KBM-7 (cell line): Measurements from ENCODE around the gene PLIN4.
"Not testable (repeated sequence)": the region's sequence is repeated elsewhere in the genome, so short reads cannot be mapped to it uniquely, and the experiment has no call there.

Source experiments
- DNase-seq: peaks from one replicate; pipeline ENCODE4 v3.0.0-alpha.2; 2015
- in situ Hi-C: fragments of 300-500 bp; cut with MboI; formaldehyde crosslinking; loops from 2 replicates; pipeline ENCODE4 v1.14.3; 2020; ENCODE audit warnings: low sequenced_read_pairs, low pct_unique_long_range_greater_than_20kb, mixed read lengths

Gene PLIN4

GRCh38 chr19:4531562-4532165 is 13.4 kb upstream of the PLIN4 start:
- no peak for DNase-seq
- in situ Hi-C loops = no loop called here

DNA sequence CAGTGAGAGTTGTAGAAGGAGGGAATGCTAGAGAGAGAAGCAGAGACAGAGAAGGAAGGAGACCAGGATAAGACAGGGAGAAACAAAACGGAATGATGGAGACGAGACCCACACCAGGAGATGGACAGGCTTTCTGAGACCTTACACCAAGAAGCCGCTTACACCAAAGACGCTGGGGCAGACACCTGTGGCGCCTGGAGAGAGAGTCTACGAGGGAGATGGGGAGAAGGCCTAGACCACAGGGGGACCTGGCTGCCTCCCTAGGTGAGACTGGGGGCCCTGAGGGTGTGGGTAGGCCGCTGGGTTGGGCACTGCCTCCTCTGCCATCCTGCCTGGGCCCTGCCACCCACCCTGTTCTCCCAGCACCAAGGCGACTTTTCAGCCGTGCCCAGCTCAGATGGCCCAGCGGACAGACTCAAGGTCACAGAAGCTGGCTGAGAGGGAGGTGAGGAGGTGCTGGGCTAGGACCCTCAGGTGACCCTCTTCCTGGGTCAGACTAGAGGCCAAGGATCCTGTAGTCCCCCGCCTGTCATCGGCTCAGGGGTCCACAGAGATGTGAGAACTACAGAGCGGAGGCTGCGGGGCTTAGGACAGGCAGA is 11.7 kb upstream of the PLIN4 start:
- in situ Hi-C loops = no loop called here

GRCh38 chr19:4528843-4529242 is 10.6 kb upstream of the PLIN4 start:
- in situ Hi-C loops = no loop called here
- no peak for DNase-seq

More for the DNA sequence above, 11.7 kb upstream of the PLIN4 start:
- no peak for DNase-seq

GRCh38 chr19:4527377-4527776 is 9.1 kb upstream of the PLIN4 start:
- in situ Hi-C loops, DNase-seq: not testable (repeated sequence)

- no peak for DNase-seq
- in situ Hi-C loops = no loop called here
Measured at GRCh38 chr19:4525563-4526002, 7.3 kb upstream of the PLIN4 start.

DNA sequence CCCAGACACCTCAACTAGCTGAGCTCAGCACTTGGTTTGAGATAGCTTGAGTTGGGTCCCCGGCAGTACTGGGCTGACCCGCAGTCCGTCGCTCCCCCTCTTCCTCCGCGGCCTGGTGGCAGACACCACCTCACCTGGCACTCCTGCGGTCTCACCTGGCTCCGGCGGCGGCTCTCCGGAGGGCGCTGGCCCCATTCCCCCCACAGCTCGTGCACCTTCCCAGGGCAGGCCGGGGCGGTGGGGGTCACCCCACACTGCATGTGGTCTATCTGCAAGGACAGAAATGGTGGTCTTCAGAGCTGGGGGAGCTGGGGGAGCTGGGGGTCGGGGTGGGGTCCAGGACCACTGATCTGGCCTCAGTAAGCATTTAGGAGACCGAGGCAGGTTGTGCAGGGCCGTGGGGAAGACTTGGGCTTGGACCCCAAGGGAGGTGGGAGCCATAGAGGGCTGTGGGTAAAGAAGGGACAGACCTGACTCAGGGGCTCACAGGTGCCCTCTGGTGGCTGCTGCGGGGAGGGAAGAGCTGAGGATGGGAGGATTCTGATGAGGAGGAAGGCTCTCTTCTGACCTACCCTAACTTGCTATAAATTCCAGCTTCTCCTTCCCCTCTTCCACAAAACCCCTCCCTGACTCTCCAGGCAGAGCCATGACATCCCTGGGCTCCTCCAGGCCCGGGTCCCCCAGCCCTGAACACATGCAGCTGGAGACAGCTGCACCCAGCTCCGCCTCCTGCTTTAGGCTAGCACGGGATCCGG is 6.7 kb upstream of the PLIN4 start:
- DNase-seq = peak; percentile 64
- in situ Hi-C loops = no loop called here

- in situ Hi-C loops = no loop called here
- peak; percentile 24 for DNase-seq
Measured at GRCh38 chr19:4523306-4524110, 5.2 kb upstream of the PLIN4 start.

DNA sequence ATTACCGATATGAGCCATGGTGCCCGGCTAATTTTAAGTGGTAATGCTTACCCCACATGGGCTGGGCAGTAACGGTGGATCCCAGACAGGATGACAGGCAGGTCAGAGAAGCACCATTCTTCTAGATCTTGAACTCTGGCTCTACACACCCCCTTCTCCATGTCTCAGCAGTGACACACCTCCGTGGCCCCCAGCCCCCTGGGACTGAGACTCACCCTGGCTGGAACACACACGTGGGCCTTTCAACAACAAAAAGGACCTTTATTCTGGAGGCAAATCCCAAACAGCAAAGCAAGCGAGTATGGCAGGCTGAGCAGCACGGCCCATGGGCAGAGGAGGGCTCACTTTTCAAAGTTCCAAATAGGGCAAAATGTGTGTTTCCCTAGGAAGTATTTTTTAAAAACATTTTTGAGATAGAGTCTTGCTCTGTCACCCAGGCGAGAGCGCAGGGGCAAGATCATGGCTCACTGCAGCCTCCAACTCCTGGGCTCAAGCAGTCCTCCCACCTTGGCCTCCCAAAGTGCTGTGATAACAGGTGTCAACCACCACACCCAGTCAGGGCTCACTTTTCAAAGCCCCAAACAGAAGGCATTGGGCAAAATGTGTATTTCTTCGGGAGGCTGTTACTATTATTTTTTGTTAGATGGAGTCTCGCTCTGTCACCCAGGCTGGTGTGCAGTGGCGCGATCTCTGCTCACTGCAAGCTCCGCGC is 4.2 kb upstream of the PLIN4 start:
- in situ Hi-C loops = no loop called here
- no peak for DNase-seq

GRCh38 chr19:4521888-4522242 is 3.6 kb upstream of the PLIN4 start:
- in situ Hi-C loops = no loop called here

GRCh38 chr19:4521170-4521887 is 3.0 kb upstream of the PLIN4 start:
- no peak for DNase-seq
- in situ Hi-C loops = no loop called here

More at GRCh38 chr19:4521888-4522242, 3.6 kb upstream of the PLIN4 start:
- no peak for DNase-seq

DNA sequence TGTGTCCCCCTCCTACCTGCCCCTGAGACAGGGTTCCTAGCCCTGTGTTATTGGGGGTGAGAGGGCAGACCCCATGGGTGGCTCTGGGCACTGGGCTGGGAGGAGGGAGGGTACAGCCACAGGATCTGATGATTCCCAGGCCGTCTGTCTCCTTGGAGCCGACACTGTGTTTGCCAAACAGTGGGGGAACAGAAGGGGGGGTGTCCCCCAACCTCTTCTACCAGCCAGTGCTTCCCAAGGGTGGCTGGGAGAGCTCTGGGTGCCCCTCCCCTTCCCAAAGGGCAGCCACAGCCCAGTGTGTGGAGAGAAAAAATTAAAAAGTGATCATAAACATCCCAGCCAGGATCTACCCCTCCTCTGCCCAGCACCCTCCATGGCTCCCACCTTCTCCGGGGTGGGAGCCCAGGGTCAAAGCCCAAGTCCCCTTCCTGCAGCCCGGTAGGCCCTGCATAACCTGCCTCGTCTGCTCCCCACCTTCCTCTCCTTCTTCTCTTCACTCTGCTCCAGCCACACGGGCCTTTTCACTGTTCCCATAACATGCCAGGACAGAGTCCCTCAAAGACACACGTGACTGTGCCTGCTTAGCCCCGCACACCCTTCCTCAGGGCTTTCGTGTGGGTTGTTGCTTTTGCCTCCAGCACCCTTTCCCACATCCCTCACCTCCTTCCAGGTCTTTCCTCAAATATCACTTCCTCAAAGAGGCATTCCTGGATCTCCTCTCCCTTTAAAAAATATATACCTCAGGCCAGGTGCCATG is 1.4 kb upstream of the PLIN4 start:
- DNase-seq = peak; percentile 25
- in situ Hi-C loops = no loop called here

DNA sequence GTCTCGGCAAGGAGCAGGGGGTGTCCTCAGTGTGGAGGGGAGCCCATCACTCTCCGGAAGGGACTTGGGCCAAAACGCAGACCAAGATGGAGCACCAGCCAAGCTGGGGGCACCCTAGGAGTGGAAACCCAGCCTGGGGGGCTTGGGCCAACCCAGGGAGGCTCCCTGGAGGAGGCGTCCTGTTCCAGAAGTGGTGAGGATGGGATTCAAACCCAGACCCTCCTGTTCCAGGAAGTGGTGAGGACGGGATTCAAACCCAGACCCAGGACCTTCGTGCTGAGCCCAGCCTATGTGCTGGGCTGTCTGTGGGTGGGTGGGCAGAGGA is 848 bp upstream of the PLIN4 start:
- in situ Hi-C loops = no loop called here
- DNase-seq = no peak

DNA sequence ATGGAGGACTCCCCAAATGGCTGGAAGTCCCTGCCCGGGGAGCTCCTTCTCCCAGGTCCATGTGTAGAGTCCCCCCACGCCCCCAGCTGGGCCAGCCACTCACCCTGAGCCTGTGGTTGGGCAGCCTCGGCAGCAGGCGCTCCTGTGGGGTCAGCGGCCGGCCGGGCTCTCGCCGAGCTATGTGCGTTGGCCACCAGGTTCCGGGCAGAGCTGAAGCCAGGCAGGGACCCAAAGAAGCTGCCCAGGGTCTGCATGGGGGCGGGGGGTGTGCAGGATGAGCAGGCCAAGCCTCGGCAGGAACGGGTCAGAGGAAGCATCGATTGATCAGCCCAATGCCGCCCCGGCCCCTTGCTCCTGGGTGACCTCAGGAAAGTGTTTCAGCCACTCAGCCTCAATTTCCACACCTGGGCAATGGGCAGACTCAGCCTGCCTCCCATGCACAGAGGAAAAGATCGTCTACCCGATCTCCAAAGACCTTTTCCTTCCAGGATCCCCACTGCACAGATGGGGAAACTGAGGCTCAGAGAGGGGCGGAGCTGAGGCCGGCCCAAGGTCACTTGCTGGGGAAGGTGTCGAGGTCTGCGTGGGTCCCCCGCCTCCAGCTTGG is 732 bp downstream of the PLIN4 start:
- in situ Hi-C loops = no loop called here
- no peak for DNase-seq

GRCh38 chr19:4516939-4517300 is 1.4 kb downstream of the PLIN4 start:
- DNase-seq = no peak

DNA sequence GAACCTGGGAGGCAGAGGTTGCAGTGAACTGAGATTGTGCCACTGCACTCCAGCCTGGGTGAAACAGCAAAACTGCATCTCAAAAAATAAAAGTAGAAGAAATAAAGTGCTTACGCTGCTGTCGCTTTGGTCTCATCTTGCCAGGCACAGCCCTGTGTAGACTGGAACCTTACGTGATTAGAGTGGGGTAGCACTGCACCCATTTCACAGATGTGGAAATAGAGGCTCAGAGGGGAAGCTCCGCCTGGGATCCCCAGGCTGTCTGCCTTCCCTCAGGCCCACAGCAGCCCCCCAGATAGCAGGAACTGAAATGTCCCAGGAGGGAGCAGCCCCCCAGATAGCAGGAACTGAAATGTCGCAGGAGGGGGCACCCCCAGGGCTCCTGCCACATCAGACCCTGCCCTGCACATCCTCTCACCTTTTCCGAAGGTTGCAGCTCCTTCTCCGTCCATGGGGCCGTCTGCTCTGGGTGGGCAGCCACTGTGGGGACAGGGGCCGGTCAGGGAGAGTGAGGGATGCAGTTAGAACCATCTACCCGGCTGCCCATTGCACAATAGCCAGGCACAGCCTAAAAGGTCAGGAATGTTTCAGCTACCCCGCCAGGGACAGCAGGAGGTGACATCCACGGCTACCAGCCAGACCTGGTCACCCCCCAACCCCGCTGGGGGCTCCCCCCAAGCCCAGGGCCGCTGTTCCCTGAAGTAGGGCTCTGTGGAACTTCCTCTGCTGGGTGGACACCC is 1.9 kb downstream of the PLIN4 start:
- DNase-seq = no peak
- in situ Hi-C loops = no loop called here

More at GRCh38 chr19:4516939-4517300, 1.4 kb downstream of the PLIN4 start:
- in situ Hi-C loops = no loop called here

DNA sequence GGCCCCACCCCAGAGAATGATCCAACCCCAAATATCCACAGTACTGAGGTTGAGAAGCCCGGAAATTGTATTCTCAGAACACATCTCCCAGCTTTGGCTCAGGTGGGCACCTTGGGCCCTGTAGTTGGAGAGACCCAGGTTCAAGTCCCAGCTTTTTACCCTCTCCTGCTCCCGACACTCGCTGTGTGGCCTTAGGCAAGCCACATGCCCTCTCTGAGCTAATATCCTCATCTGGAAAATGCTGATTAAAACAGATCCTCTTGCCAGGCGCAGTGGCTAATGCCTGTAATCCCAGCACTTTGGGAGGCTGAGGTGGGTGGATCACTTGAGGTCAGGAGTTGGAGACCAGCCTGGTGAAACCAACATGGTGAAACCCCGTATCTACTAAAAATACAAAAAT is 2.6 kb downstream of the PLIN4 start:
- in situ Hi-C loops = no loop called here
- DNase-seq = no peak

DNA sequence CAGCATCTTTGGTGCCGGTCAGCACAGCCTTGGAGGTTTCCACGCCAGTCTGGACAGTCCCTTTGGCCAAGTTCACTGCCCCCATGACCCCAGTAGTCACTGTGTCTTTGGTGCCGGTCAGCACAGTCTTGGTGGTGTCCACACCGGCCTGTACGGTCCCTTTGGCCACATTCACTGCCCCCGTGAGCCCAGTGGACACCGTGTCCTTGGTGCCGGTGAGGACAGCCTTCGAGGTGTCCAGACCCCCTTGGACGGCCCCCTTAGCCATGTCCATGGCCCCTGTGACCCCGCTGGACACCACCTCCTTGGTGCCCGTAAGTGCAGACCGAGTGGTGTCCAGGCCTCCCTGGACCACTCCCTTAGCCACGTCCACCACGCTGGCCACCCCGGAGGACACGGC is 5.0 kb downstream of the PLIN4 start:
- no peak for DNase-seq
- in situ Hi-C loops = no loop called here
